WTC11 (cell line): ENCODE data around the gene MTA1. TPM values are rescaled to one million over a fixed set of nuclear protein-coding genes. Genes with fewer than 3 reads are reported as not detected.
A peak's percentile ranks its signal among the peaks of the same experiment; 100 is the strongest.

Source experiments
- ATAC-seq: fragments of 200-7000 bp; cut with Tn5 transposase; 2 replicates; pipeline ENCODE4 v1.10.0; 2021; ENCODE audit warnings: mild to moderate bottlenecking, moderate library complexity
- CTCF ChIA-PET: fragments of 300-600 bp; sonication (Branson Sonifier 250); formaldehyde crosslinking; loops from one replicate; lab custom pipeline; 2021; ENCODE audit warnings: antibody characterized with exemption; lab: Charles Lee
- POLR2A ChIA-PET: fragments of 350-600 bp; sonication (Branson Sonifier 250); formaldehyde crosslinking; loops from one replicate; lab custom pipeline; 2021; ENCODE audit warnings: antibody characterized with exemption; lab: Charles Lee
- DNase-seq: peaks from one replicate; pipeline ENCODE4 v3.0.0; 2021; ENCODE audit warnings: low spot score
- H3K27ac Mint-ChIP-seq: 2 replicates; pipeline ENCODE4 v1.8.0; 2021; ENCODE audit warnings: mixed read lengths
- H3K27me3 Mint-ChIP-seq: 2 replicates; pipeline ENCODE4 v1.8.0; 2021; ENCODE audit warnings: low read depth, mild to moderate bottlenecking, moderate library complexity, mixed read lengths
- H3K36me3 Mint-ChIP-seq: 2 replicates; pipeline ENCODE4 v1.8.0; 2021; ENCODE audit warnings: mixed read lengths
- H3K4me1 Mint-ChIP-seq: 2 replicates; pipeline ENCODE4 v1.8.0; 2022; ENCODE audit warnings: mixed read lengths
- H3K4me3 Mint-ChIP-seq: 2 replicates; pipeline ENCODE4 v1.8.0; 2021; ENCODE audit warnings: mild to moderate bottlenecking, moderate library complexity, mixed read lengths
- H3K9me3 Mint-ChIP-seq: 2 replicates; pipeline ENCODE4 v1.8.0; 2021; ENCODE audit warnings: mixed read lengths
- AFF4 ChIP-seq: sonication (generic); formaldehyde crosslinking; IDR thresholded peaks from 2 replicates; pipeline ENCODE4 v1.8.1; 2023; ENCODE audit warnings: mild to moderate bottlenecking, missing genetic modification reagents, borderline replicate concordance
- EMX1 ChIP-seq: fragments of 250-450 bp; sonication (Bioruptor Pico); IDR thresholded peaks from 2 replicates; pipeline ENCODE4 v1.8.0; 2021; ENCODE audit warnings: mild to moderate bottlenecking
- ETV6 ChIP-seq: sonication (generic); formaldehyde crosslinking; IDR thresholded peaks from 2 replicates; pipeline ENCODE4 v1.8.1; 2022; ENCODE audit warnings: mild to moderate bottlenecking, missing genetic modification reagents
- FOXK1 ChIP-seq: sonication (generic); formaldehyde crosslinking; IDR thresholded peaks from 2 replicates; pipeline ENCODE4 v1.8.0; 2022; ENCODE audit warnings: mild to moderate bottlenecking, moderate library complexity, missing genetic modification reagents
- FOXP4 ChIP-seq: sonication (generic); formaldehyde crosslinking; IDR thresholded peaks from 2 replicates; pipeline ENCODE4 v1.8.0; 2022; ENCODE audit warnings: mild to moderate bottlenecking, missing genetic modification reagents
- GABPB1 ChIP-seq: sonication (generic); formaldehyde crosslinking; IDR thresholded peaks from 2 replicates; pipeline ENCODE4 v1.8.1; 2023; ENCODE audit warnings: mild to moderate bottlenecking, missing genetic modification reagents
- GTF2I ChIP-seq: fragments of 250-450 bp; sonication (Bioruptor Pico); conservative IDR thresholded peaks from 2 replicates; pipeline ENCODE4 v1.4.0; 2021; ENCODE audit warnings: mild to moderate bottlenecking
- HMGXB4 ChIP-seq: sonication (generic); formaldehyde crosslinking; IDR thresholded peaks from 2 replicates; pipeline ENCODE4 v1.8.1; 2023; ENCODE audit warnings: mild to moderate bottlenecking, moderate library complexity, missing genetic modification reagents
- NR2C2 ChIP-seq: sonication (generic); formaldehyde crosslinking; IDR thresholded peaks from 2 replicates; pipeline ENCODE4 v1.8.0; 2022; ENCODE audit warnings: mild to moderate bottlenecking, missing genetic modification reagents
- PRDM15 ChIP-seq: sonication (generic); formaldehyde crosslinking; IDR thresholded peaks from 2 replicates; pipeline ENCODE4 v1.8.0; 2022; ENCODE audit warnings: missing genetic modification reagents
- RELA ChIP-seq: sonication (generic); formaldehyde crosslinking; IDR thresholded peaks from 2 replicates; pipeline ENCODE4 v1.8.1; 2022; ENCODE audit warnings: missing genetic modification reagents, mild to moderate bottlenecking, borderline replicate concordance
- SMAD4 ChIP-seq: sonication (generic); formaldehyde crosslinking; IDR thresholded peaks from 2 replicates; pipeline ENCODE4 v1.8.0; 2022; ENCODE audit warnings: mild to moderate bottlenecking, missing genetic modification reagents
- TCF7 ChIP-seq: sonication (generic); formaldehyde crosslinking; IDR thresholded peaks from 2 replicates; pipeline ENCODE4 v1.8.0; 2022; ENCODE audit warnings: mild to moderate bottlenecking, low read depth, missing genetic modification reagents, moderate library complexity
- ZMAT4 ChIP-seq: fragments of 250-450 bp; sonication (Bioruptor Pico); IDR thresholded peaks from 2 replicates; pipeline ENCODE4 v1.9.0; 2021; ENCODE audit warnings: mild to moderate bottlenecking
- ZNF121 ChIP-seq: sonication (generic); formaldehyde crosslinking; IDR thresholded peaks from 2 replicates; pipeline ENCODE4 v1.8.0; 2023; ENCODE audit warnings: missing genetic modification reagents
- ZNF219 ChIP-seq: sonication (generic); formaldehyde crosslinking; IDR thresholded peaks from 2 replicates; pipeline ENCODE4 v1.8.0; 2023; ENCODE audit warnings: missing genetic modification reagents, mild to moderate bottlenecking, borderline replicate concordance
- ZNF232 ChIP-seq: sonication (generic); formaldehyde crosslinking; IDR thresholded peaks from 2 replicates; pipeline ENCODE4 v1.8.0; 2022; ENCODE audit warnings: mild to moderate bottlenecking, missing genetic modification reagents
- ZNF281 ChIP-seq: sonication (generic); formaldehyde crosslinking; IDR thresholded peaks from 2 replicates; pipeline ENCODE4 v1.8.0; 2023; ENCODE audit warnings: mild to moderate bottlenecking, missing genetic modification reagents
- ZNF317 ChIP-seq: sonication (generic); formaldehyde crosslinking; IDR thresholded peaks from 2 replicates; pipeline ENCODE4 v1.8.1; 2023; ENCODE audit warnings: low read depth, mild to moderate bottlenecking, moderate library complexity, missing genetic modification reagents, borderline replicate concordance
- total RNA-seq: library from RNA; stranded (reverse); gene quantifications from 3 replicates; pipeline ENCODE4 v1.2.3, GENCODE V29; 2021

Gene MTA1
- total RNA-seq, 1 experiment from 2014 or later = 279 TPM

GRCh38 chr14:105452963-105453362 lies 33.3 kb downstream of the MTA1 start:
- H3K27ac Mint-ChIP-seq = 0 out of 2 replicates have a peak overlapping the region, but pooled peaks have one; percentile 23
- H3K36me3 Mint-ChIP-seq = peaks cover 33% of the 10 kb centered on the region
- ATAC-seq = no peak
- H3K4me1 Mint-ChIP-seq = no peaks in the 10 kb centered on the region
- ChIA-PET POLR2A (no interaction called here), CTCF (interaction anchor here (0.9 to 2.9 kb wide), 2 partner anchors 18 to 28 kb away, joined by 3 to 9 read pairs; no protein-coding TSS in a partner anchor)
- no peak for DNase-seq
- no peaks in the 10 kb centered on the region for H3K9me3 Mint-ChIP-seq
- no peaks in the 10 kb centered on the region for H3K27me3 Mint-ChIP-seq
- TF ChIP-seq ZNF317 (CRISPR knock-in tag) = no peak
- no peak for TF ChIP-seq GTF2I (CRISPR knock-in tag)
- no peak for TF ChIP-seq HMGXB4 (CRISPR knock-in tag)
- no peak for TF ChIP-seq ZNF219
- no peak for TF ChIP-seq PRDM15 (CRISPR knock-in tag)
- TF ChIP-seq TCF7 = no peak
- no peak for TF ChIP-seq RELA
- TF ChIP-seq ZNF121 (CRISPR knock-in tag) = no peak
- no peak for TF ChIP-seq SMAD4 (CRISPR knock-in tag)
- no peak for TF ChIP-seq ZMAT4 (CRISPR knock-in tag)
- TF ChIP-seq ZNF281 (CRISPR knock-in tag) = no peak
- TF ChIP-seq GABPB1 (CRISPR knock-in tag) = no peak
- TF ChIP-seq FOXP4 (CRISPR knock-in tag) = no peak
- TF ChIP-seq ZNF232 (CRISPR knock-in tag) = no peak
- TF ChIP-seq NR2C2 (CRISPR knock-in tag) = no peak
- TF ChIP-seq FOXK1 (CRISPR knock-in tag) = no peak
- TF ChIP-seq ETV6 (CRISPR knock-in tag) = no peak
- TF ChIP-seq AFF4 (CRISPR knock-in tag) = no peak
- no peak for TF ChIP-seq EMX1 (CRISPR knock-in tag)
- H3K4me3 Mint-ChIP-seq = no peak overlapping the region
